NOMO-1 (cell line): Measurements from ENCODE around the gene RBX1.
"Not testable (repeated sequence)": the region's sequence is repeated elsewhere in the genome, so short reads cannot be mapped to it uniquely, and the experiment has no call there.

Source experiments
- DNase-seq, 2 experiments: peaks; one replicate each; lab custom pipeline; 2025; ENCODE audit not compliant: unreplicated experiment in 2 of 2; lab: John Stamatoyannopoulos, UW

The RBX1 gene

DNA sequence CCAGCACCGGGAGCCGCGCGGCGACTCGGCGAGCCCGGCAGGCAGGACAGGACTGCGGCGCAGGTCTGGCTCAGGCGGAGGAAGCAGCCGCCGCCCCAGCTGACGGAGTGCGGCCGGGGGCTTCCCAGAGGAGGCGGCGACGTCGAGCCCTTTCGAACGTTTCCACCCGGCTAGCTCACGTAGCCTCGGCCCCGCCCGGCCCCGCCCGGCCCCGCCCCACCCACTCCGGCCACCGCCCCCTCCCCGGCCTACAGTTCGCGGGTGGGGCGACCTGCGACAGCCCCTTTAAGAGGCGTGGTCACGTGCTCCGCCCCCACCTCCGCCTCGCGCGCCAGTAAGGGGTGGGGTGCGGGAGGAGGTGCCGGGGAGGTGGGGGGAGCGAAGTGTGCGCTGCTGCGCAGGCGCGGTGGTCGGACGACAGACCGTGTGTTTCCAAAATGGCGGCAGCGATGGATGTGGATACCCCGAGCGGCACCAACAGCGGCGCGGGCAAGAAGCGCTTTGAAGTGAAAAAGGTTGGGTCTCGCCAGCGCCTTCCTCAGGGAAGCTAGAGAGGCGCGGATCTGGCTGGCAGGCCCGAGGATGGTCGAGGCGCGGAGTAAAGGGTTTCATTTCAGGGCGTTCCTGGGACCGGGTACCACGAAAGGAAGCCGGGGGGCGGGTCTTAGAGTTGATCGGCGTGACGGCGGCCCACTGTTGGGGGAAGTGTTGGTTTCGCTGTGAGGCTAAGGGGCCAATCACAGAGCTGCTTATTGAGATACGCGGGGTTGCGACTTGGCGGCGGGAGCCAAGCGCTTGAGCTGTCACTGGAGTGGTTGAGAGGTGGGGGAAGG lies at the start of gene RBX1:
Gene RBX1 (plus strand): TSS at position 417 of the 833 bp plus-strand sequence. CDS start 21 bp downstream, at position 438.
- DNase-seq, result peak; percentile 98 to 99

DNA sequence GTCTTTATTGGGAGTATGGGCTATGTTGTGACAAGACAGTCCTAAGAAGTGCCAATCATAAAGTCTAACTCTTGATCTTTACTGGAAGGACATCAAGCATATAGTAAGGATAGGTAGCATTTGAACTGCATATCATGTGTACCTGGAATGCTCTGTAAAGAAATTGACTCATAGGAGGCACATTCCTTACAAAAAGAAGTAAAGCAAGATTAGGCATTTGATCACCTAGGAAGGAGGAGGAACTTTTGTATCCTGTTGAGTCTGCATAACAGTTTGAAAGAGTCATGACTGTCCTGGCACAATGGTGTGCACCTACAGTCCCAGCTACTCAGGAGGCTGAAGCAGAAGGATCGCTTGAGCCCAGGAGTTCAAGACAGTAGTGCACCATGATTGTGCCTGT lies 47.1 kb upstream of the RBX1 start:
- no peak for DNase-seq

DNA sequence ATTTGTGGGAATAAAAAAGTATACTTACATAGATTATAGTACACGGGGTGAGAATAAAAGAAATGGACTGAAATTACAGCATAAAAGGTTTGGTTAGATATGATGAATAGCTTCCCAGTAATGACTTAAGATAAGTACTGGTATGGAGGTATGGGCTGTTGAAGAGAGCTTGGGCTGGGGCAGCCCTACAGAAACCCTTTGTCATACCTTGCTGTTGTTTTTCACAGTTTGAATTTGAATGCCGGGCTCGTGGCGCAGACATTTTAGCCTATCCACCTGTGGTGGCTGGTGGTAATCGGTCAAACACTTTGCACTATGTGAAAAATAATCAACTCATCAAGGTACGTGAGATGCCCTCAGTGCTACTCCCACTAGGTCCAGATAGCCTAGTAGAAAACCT lies 42.3 kb upstream of the RBX1 start:
- DNase-seq, result no peak

DNA sequence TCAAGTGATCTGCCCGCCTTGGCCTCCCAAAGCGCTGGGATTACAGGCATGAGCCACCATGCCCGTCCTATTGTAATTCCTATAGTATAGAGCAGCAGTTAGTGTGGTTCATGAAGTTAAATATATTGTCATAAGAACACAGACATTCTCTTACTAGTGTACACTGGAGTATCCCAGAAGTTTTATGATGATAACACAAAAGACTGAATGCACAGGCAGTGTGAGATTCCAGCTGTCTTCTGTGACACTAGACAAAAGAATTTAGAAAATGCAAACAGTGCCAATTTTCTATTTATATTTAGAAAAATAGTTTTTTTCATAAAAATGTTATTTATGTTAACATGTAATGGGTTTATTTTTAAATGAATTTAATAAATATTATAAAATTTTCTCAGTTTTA lies 39.4 kb upstream of the RBX1 start:
- DNase-seq, result no peak

DNA sequence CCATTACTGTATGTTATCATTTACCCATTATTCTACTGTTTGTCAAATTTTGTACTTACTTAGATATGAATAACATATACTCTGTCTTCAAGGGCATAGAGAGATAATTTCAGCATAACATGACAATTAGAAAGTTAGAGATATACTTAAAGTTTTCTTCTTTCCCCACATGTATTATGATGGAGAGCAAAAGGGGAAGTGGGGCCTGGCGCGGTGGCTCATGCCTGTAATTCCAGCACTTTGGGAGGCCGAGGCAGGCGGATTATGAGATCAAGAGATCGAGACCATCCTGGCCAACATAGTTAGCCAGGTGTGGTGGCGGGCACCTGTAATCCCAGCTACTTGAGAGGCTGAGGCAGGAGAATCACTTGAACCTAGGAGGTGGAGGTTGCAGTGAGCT lies 38.2 kb upstream of the RBX1 start:
- DNase-seq, result not testable (repeated sequence)

DNA sequence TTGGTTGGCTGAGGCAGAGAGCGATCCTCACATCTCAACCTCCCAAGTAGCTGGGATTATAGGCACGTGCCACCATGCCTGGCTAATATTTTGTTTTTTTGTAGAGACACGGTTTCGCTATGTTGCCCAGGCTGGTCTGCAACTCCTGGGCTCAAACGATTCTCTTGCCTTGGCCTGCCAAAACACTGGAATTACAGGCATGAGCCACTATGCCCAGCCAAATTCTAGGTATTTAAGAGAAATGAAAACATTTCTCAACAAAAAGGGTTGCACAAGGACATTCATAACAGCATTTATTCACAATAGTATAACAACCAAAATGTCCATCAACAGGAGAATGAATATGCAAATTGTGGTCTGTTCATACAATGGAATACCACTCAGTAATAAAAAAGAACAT lies 31.7 kb upstream of the RBX1 start:
- no peak for DNase-seq

DNA sequence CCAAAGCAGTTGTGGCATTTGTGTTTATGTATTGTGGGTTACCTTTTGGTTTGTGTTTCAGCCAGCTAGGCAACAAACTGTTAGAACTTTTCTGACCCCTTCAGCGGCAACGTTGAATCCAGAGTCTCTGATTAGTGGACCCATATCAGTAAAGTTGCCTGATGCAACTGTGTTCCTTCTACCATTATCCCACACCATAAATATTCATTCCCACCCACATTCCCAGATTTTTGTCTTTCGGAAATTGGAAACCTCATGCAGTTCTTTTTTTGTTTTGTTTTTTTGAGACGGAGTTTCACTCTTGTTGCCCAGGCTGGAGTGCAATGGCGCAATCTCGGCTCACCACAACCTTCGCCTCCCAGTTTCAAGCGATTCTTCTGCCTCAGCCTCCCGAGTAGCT lies 30.7 kb upstream of the RBX1 start:
- DNase-seq, result no peak

DNA sequence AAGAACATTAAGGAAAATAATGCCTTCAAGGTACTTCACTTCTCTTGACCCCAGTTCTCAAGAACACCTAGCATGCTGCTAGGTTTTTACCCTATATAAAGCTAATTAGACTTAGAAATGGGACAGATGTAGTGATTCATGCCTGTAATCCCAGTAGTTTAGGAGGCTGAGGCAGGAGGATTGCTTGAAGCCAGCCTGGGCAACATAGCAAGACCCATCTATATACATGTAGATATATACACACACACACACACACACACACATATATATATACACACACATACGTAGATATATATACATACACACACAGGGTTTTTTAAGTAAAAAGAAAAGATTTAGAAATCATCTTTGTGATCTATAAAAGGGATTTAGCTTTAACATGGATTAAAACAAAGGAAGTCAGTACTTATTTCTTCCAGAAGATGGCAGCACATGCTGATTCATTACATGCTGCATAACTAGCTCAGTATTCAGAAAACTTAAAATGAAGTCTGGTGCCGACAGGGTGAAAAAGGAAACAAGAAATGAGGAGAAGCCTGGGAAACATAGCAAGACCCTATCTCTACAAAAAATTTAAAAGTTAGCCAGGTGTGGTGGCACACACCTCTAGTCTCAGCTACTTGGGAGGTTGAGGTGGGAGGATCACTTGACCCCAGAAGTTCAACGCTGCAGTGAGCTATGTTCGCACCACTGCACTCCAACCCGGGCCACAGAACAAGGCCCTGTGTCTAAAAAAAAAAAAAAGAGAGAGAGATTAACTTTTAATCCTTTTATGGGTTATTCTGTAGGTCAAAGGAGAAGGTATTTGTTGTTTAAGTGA lies 28.5 kb upstream of the RBX1 start:
- DNase-seq, result peak; percentile 9 to 72

DNA sequence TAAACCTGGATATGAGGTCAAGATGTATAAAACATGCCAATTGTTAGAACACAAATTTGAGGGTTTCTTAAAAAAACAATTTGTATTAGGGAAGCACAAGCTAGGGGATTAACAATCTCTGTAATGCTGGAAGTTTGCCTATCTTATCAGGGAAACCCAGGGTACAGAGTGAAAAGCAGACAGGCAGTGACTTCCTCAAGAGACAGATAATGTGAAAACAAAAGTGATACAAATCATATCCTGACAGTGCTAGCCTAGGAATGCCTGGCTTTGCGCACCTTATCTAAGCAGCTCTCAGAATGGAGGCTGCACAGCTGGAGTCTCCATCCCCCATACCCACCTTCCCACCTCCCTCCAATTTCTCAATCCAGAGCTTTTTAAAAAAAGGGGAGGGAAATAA lies 22.5 kb upstream of the RBX1 start:
- DNase-seq, result no peak

DNA sequence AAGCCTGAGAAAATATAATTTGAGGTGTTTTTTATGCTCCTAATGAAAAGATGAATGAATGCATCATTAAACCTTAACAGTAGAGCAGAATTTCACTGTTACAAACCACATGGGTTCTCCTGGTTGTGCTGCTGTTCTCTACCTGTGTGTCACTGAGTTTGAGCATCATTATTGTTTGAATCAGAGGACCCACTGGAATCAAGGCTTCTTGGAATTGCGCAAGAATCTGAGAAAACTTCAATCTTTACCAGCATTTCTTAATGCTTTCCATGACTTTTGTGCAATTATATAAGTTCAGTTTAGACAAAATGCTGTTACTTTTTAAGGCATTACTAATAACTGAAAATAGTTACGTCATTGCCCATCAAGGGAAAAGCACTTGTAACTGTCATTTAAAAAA lies 18.8 kb upstream of the RBX1 start:
- DNase-seq, result no peak

DNA sequence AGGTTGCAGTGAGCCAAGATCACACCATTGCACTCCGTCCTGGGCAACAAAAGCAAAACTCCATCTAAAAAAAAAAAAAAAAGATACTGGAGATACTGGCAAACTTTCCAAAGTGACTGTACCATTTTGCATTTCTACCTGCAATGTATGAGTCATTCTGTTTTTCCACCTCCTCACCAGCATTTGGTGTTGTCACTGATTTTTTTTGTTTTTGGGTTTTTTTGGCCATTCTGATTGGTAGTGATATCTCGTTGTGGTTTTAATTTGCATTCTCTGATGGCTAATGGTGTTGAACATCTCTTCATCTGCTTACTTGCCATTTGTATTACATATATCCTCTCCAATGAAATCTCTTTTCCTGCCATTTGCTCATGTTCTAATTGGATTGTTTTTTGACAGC lies 12.0 kb upstream of the RBX1 start:
- DNase-seq, result no peak

DNA sequence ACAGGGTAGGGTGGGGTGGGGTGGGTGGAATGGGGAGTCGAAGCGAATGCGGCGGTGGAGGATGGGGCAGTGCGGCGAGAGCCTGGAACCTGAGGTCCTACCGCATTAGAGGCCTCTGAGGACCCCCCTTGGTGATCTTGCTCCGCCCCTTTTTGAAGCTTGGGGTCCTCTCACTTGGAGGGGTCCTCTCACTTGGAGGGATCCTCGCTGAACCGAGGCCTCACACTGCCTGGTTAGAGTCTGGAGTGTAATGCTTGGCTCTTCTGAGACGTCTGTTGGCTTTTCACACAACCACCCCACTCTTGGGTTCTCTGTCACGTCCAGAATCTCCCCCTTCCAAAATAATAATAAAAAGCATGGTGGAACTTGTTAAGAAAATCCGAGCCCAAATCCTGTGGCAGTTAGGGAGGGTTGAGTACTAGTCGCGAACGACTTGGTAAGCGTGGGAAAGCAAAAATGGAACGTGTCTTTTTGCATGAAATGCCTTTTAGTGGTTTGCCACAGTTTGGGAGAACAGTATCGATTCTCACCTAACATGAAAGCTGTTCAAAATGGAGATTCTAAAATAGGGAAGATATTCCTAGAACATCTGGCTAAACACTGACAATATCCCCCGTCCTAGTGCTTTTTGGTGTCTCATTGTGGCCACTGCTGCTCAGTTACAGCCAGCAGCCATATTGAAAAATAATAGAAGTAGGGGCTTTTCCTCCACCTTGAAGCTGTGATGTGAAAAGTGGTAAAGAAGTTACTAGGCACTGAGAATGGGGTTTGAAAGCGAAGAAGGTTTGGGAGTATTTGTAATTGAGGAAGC lies 822 bp downstream of the RBX1 start:
- DNase-seq, result peak in 1 of 2 experiments; percentile 39

DNA sequence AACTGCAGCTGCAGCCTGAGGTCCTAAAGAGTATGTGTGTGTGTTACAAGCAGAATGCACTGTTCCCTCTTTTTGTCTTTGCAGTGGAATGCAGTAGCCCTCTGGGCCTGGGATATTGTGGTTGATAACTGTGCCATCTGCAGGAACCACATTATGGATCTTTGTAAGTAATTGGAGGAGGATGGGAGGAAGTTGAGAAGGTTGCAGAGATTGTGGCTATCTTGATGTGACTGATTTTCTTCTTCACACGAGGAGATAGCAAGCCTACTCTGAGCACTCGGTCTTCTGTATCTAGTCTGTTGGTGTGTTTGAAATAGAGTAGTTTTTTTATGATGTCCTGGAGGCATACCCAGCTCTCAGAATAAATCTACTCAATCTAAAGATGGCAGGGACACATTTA lies 2.3 kb downstream of the RBX1 start:
- no peak for DNase-seq

DNA sequence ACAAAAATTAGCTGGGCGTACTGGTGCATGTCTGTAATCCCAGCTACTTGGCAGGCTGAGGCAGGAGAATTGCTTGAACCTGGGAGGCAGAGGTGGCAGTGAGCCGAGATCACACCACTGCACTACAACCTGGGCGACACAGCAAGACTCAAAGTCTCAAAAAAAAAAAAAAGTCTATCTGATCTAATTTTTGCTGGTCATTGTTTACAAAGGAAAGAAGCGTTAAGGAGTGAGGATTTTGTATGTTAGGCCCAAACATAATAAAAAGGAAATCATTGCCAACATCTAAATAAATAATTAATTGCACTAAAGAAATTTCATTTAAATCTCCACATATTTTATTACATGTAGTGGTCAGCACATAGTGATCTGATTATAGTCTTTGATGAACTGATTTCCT lies 2.9 kb downstream of the RBX1 start:
- DNase-seq, result no peak

DNA sequence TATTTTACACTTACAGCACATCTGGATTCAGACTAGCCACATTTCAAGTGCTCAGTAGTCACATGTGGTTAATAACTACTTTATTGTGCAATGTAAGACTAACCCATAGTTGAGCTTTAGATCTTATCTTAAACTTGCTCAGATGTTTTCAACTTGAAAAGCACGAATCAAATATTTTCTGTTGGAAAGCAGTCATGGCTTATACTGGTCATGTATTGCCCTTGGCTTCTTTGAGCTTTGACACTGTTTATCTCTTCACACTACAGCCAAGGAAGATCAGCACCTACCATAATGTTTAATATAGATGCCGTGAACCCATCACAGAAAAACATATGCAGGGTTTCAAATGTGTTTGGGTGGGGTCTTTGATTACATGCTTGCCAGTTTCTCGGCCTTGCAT lies 4.4 kb downstream of the RBX1 start:
- DNase-seq, result no peak

DNA sequence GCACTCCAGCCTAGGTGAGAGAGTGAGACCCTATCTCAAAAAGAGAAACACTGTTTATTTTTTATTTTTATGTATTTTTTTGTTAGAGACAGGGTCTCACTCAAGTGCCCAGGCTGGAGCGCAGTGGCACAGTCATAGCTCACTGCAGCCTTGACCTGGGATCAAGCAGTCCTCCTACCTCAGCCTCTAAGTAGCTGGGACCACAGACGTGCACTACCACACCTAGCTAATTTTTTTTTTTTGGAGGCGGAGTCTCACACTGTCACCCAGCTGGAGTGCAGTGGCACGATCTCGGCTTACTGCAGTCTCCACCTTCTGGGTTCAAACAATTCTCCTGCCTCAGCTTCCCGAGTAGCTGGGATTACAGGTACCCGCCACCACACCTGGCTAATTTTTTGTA lies 6.4 kb downstream of the RBX1 start:
- DNase-seq, result no peak

DNA sequence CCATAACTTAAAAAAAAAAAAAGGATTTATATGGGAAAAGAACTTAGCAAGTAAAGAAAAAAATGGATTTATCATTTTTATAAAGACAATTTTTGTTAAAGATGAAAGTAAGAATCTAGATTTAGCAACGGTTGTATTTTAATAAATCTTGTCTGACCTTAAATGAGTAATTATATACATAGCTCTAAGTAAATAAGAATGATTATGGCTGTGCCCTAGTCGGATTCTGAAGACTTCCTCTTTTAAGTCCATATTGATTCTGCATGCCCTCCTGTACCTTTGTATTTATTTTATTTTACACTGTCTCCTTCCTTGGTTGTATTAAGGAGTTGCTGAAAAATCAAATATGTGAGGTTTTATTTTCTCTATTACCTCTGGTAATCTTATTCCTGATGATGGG lies 7.1 kb downstream of the RBX1 start:
- DNase-seq, result no peak

DNA sequence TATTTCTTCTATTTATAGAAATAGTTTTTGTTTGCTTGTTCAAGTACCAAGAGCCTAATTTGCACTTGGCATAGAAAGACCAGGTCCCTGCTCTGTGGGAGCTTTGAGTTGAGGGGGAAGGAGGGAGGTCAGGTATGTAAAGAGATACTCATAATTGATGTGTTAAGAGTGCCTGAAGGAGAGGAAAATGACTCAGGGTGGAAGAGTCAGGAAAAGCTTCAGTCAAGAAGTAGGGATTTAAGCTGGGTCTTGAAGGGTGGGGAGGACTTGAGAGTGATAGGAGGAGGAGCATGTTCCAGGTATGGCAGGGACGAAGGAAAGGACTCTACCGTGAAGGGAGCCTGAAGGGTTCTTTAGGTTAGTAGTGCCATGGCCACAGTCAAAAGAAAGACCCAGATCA lies 9.0 kb downstream of the RBX1 start:
- no peak for DNase-seq

DNA sequence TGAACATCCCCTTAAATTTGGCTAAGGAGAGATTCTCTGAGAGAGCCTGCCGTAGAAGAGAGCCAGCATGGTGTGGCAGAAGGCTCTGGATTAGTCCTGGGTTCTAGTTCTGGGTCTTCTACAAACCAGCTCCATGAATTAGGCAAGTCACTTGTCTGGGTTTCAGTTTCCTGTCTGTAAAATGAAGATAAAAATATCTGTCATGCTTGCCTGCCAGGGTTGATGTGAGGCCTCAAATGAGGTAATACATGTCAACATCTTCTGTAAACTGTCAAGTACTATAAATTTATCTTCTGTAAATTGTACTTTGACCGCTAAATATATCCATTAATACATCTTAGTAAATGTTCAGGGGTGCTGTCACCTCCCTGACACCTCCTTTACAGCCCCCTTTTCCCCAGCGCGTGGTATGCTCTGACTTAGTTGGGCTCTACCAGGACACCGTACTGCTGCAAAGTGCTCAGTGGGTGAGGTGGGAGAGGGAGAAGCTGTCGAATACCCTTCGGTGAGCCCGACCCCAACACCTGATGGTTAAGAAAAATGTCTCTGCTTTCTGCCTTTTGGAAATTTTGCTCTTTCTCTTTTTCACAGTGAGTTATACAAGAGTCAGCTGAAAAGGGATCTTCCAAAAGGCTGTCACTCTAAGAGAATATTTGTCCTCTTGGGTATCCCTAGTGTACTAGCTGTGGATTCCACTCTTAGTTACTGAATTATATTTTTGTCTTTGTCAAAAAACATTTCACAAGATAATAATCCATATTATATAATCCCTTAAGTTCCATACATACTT lies 15.0 kb downstream of the RBX1 start:
- DNase-seq, result peak; percentile 66 to 88

DNA sequence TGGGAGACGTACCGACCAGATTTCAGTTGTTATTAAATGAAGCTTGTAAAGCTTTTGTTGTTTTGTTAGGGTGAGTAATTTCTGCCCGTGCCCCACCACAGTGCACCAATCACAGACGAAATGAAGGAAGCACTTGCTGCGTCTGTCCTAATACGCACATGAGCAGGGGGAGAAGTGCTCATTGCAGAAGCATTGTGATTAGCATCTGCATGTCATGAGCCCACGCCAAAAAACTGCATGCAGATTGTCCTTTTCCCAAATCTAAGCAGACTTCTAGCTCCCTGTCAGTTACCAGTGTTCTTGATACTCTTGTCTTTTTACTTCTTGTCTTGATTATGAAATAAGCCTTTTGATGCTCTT lies 15.5 kb downstream of the RBX1 start:
- DNase-seq, result peak; percentile 49 to 64
